GDM1 (cell line): ENCODE measurements around the gene FAU.
"Not testable (repeated sequence)": the region's sequence is repeated elsewhere in the genome, so short reads cannot be mapped to it uniquely, and the experiment has no call there.

Experiments used
- DNase-seq: peaks from one replicate; lab custom pipeline; 2025; lab: John Stamatoyannopoulos, UW

The FAU gene

DNA sequence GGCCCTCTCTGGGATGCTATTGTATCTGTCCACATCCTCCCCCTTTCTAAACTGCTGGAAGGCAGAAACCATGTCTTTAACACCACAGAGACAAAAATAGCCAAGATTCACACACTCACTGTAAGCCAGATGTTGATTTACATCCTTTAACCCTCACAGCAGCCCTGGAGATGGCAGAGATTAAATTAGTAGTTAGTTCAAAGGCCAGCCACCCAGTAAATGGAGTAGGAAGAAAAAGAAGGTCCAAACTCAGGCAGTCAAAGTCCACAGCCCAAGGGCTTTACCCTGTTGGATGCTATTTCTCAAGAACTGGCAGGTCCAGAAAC lies 2.3 kb downstream of the FAU start:
- no peak for DNase-seq

DNA sequence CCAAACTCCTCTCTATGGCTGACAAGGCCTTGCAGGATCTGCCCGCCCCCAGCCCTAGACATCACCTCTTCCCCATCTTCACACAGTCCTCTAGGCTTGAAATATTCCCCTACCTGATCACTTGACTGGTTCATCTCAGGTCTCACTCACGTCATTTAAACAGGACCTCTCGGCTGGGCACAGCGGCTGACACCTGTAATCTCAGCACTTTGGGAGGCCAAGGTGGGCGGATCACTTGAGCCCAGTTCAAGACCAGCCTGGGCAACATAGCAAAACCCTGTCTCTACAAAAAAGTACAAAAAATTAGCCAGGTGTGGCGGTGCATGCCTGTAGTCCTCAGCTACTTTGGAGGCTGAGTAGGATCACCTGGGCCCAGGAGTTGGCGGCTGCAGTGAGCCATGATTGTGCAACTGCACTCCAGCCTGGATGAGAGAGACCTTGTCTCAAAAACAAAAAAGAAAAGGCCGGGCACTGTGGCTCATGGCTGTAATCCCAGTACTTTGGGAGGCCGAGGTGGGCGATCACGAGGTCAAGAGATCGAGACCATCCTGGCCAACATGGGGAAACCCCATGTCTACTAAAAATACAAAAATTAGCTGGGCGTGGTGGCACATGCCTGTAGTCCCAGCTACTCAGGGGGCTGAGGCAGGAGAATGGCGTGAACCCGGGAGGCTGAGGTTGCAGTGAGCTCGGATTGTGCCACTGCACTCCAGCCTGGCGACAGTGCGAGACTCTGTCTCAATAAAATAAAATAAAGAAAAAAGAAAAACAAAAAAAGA lies 2.9 kb downstream of the FAU start:
- not testable (repeated sequence) for DNase-seq

DNA sequence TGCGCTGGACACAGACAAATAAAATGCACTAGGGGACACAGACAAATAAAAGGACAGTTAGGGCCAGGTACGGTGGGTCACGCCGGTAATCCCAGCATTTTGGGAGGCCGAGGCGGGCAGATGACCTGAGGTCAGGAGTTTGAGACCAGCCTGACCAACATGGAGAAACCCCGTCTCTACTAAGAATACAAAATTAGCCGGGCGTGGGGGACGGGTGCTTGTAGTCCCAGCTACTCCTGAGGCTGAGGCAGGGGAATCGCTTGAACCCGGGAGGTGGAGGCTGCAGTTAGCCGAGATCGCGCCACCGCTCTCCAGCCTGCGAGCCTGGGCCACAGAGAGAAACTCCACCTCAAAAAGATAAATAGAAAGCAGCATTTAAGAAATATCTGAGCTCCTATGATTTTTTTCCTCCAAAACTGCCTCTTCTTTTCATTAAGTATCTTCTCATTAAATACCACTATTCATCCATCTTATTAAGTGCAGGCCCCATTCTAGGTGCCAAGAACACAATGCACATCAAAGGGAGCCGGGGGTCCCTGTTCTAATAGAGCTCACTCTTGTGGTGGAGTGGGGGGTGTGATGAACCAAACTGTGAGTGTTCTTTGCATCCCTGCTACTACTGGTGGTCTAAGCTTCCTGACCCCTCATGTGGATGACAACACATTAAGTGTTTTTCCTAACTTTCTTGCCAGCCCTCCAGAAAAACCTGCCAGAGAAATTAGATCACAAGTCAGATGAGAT lies 3.7 kb downstream of the FAU start:
- no peak for DNase-seq

DNA sequence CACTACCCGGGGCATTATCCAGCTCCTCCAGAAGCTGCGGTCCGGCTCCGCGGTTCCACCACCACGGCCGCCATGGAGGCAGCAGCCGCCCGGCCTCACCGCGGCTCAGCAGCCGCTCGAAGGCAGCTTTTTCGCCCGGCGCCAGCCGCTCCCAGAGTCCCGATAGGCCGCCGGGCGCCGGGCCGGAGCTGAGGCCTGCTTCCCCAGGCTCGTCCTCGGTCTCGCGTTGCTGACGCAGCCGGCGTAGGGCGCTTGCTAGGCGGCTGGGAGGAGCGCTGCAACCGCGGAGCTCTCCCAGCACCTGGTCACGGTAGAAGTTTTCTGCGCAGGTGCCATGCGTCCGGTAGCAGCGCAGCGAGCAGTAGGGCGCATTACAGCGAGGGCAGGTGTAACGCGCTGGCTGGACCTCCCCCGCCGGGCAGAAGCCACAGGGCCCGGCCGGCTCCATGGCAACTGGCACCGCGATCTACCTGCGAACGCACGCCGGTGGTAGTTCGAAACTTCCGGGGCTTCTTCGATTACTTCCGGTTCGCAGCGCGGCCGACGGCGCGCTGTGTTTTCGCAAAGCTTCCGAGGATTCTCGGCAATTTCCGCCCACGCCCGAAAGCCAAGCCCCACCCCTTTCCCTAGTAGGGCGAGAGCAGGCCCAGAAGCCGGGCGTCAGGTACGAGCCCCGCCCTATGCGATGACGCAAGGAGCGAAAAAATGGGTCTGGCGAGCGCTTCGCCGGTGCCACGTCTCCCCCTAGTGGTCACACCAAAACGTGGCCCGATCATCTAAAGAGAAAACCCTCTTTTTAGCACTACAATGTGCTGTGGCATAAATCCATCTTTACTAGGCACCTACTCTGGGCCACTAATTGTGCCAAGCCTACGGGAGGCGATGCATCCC lies 4.5 kb downstream of the FAU start, which contains the start of gene ZNHIT2:
Gene ZNHIT2, minus strand, starts transcription at position 496 of the 891 bp plus-strand sequence. Its CDS starts 48 bp downstream, at position 448.
- DNase-seq: peak; percentile 98

DNA sequence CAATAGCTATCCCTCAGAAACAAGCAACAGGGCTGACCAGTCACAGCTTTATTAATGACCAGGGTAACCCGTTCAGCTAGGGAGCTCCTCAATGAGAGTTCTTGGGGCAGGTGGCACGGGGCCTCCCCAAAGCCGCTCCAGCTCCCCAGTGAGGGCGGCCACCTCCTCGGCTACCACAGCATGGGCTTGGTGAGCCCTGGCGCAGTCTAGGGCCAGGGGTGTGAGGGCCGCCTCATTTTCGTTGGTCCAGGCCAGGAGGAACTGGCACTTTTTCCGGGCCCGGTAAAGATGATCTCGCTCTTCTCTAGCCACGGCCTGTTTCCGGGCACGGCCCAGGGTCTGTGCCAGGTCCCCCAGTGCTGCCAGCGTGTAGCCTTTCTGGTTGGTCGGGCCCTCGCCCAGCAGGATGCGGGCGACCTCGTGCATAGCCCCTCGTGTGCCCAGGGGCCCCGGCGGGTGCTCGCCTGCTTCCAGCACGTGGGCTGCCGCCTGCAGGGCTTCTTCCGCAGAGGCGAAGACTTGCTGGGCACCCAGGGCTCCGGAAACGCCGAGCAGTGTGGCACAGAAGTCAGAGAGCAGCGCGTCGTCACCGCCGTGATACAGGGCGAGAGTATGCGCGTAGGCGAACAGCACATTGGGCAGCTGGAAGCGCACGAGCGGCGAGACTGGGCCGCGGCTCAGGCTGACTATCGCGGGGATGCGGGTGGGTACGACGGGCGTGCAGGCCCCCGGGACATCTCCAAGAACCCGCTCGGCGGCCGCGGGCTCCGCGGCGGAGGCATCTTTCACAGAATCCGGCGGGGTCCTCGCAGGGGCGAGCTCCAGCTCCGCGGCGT lies 5.3 kb downstream of the FAU start:
- DNase-seq: no peak

DNA sequence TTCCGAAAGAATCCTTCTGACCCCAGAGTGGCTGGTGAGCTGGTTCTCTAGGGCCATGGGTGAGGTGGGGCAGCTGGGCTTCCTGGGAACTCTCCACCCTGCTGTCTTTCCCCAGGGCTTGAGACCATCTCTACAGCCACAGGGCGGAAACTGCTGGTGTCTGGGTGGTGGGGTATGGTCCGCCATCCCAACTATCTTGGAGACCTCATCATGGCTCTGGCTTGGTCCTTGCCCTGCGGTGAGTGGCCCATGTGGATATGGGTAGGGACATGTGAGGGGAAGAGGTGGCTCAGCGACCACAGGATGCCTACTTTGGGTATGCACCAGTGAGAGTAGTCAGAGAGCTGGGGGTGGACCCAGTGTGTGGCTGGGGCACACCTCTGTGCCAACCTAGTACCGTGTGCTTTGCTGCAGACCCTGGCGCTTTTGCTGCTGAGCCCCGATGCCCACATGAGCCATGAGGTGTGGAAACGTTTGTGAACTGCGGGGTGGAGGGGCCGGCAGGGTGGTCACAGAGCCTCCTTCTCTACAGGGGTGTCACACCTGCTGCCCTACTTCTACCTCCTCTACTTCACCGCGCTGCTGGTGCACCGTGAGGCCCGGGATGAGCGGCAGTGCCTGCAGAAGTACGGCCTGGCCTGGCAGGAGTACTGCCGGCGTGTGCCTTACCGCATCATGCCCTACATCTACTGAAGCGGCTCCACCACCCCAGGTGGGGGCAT lies 6.4 kb downstream of the FAU start:
- DNase-seq: no peak

DNA sequence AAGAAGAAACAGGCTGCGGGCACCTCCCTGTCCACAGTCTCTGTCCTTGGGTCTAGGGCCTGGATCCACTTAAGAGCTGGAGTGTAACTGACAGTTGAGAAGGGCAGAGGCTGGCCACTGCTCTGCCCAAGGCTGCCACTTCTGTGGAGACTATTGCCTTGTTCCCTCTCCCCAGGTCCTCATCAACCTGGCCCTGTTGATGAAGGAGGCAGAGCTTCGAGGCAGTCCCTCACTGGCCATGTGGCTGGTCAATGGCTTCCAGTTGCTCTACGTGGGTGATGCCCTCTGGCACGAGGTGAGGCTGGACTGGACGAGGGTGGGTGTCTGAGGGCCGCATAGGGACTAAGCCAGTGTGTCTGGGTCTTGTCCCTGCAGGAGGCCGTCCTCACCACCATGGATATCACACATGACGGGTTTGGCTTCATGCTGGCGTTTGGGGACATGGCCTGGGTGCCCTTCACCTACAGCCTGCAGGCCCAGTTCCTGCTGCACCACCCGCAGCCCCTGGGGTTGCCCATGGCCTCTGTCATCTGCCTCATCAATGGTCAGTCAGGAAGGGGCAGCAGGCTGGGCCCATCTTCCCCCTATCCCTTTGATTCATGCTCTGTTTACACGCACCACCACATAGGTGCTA lies 7.3 kb downstream of the FAU start:
- no peak for DNase-seq

DNA sequence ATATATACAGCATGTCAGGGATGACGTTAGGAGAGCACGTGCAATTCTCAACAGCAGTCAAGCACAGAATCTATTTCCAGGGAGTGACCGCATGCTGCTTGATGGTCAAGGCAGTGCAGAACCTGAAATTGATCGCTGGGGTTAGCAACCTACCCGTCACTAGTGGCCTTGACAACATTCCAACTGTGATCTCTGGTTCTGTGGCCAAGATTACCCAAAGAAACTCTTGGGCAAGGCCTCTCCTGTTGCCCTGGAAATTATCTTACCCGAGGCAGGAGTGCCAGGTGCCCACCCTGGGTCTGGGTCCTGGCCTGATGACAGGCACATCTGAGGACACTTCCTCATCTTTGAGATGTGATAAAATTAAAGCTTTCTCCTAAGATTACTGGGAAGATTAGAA lies 8.1 kb downstream of the FAU start:
- DNase-seq: no peak

DNA sequence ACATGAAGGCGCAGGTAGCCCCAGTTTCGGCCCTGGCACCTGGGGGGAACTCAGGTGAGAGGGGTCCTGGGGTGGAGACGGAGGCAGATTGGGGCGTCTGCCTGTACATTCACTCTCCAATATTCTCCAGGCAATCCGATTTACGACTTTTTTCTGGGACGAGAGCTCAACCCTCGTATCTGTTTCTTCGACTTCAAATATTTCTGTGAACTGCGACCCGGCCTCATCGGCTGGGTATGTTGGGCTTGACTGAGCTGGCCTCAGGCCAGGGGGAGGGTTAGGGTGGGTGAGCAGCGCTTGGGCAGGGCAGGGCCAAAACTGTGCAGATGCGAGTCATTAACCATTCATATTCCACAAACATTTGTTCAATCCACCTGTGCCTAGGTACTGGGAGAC lies 8.6 kb downstream of the FAU start:
- no peak for DNase-seq

DNA sequence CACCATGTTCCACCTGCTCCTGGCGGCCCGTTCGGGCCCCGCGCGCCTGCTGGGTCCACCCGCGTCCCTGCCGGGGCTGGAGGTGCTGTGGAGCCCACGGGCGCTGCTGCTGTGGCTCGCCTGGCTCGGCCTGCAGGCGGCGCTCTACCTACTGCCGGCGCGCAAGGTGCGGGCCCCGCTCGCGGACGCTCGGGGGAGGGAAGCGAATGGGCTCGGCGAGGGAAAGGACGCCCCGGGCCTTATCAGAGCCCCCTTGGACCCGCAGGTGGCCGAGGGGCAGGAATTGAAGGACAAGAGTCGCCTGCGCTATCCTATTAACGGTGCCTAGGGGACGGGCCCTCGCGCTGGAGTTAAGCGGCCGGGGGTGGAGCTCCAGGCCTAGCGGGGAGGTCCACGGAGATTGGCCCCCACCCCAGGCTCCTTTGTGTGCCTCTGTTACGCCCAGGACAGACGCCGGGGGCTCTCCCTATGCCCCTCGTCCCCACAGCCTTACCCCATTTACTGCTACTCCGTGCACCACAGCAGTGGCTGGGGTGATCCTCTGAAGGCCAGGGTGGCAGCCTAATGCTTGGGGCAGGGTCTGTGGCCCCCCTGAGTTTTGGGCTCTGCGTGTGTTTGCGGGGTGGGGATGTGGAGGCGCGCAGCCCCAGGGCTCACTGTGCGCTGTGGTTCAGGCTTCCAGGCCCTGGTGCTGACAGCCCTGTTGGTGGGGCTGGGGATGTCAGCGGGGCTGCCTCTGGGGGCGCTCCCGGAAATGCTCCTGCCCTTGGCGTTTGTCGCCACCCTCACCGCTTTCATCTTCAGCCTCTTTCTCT lies 9.2 kb downstream of the FAU start:
- peak; percentile 61 for DNase-seq

DNA sequence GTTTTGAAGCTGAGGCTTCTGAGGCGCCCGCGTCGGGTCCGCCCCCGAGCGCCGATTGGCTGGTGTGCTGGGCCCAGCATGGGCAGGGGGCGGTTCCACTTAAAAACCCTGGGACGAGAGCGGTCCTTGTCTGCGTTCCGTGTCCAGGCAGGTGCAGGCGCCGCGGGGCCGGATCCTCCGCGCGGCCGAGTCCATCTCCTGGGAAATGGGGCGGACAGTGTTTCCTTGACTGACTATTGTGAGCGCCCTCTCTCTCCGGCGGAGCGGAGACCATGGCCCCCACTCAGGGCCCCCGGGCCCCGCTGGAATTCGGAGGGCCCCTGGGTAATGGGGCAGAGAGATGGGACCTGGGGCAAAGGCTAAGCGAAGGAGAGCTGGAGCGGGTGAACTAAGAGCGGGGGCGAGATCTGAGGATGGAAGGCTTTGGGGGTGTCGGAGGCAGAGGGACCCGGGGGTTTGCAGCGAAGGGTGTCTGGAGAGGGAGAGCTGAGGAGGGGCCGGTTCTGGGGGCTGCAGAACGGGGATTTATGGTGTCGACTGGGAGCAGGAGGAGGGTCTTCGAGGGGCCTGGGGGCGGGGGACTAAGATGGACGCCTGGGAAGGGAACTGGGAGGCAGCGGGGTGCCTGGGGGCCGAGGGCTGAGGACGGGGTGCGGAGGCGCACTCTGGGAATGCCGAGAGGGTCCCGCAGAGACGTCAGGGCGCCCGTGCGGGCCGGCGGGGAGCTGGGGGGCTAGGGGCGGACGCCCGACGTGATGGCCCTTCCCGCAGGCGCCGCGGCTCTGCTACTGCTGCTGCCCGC lies 10.0 kb downstream of the FAU start, which contains the start of gene TM7SF2:
Gene TM7SF2, plus strand, starts transcription at position 129 of the 802 bp plus-strand sequence. Its CDS starts 144 bp downstream, at position 273.
- DNase-seq: peak; percentile 83

DNA sequence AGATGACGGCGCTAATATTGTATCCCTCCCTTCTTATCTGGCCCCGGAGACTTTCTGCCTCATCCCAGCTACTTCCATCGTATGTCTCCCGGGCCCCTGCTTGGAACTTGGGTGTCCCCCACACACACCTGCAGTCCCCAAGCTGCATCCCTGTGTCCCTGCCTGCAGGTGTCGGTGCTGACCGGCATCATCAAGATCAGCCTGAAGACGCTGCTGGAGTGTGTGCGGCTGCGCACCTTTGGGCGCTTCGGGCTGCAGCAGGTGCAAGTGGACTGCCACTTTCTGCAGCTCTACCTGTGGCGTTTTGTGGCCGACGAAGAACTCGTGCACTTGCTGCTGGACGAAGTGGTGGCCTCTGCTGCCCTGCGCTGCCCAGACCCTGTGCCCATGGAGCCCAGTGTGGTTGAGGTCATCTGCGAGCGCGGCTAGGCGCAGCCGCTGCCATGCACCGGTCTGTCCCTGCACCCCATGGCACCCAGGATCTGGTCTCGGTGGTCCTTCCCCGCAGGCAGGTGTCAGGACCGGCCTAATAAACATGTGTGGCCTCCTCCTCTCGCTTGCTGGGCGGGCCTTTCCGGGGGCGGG lies 10.7 kb downstream of the FAU start:
- DNase-seq: no peak

DNA sequence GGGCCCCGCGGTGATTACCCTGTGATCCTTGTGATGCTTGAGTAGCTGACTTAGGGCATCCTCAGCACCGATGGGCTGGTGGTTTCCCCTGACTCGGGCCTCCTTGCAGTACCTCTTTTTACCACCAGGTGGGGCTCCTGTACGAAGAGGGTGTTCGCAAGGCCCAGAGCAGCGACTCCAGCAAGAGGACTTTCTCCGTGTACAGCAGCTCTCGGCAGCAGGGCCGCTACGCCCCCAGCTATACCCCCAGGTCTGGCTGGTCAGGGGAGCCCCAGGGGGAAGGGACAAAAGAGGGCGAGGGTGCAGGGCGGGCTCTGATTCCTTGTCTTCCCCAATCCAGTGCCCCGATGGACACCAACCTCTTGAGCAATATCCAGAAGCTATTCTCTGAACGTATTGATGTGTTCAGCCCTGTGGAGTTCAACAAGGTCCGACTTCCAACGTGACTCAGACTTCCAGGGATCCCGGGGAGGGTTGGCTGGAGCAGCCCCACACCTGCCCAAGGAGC lies 11.5 kb downstream of the FAU start:
- DNase-seq: peak; percentile 69

DNA sequence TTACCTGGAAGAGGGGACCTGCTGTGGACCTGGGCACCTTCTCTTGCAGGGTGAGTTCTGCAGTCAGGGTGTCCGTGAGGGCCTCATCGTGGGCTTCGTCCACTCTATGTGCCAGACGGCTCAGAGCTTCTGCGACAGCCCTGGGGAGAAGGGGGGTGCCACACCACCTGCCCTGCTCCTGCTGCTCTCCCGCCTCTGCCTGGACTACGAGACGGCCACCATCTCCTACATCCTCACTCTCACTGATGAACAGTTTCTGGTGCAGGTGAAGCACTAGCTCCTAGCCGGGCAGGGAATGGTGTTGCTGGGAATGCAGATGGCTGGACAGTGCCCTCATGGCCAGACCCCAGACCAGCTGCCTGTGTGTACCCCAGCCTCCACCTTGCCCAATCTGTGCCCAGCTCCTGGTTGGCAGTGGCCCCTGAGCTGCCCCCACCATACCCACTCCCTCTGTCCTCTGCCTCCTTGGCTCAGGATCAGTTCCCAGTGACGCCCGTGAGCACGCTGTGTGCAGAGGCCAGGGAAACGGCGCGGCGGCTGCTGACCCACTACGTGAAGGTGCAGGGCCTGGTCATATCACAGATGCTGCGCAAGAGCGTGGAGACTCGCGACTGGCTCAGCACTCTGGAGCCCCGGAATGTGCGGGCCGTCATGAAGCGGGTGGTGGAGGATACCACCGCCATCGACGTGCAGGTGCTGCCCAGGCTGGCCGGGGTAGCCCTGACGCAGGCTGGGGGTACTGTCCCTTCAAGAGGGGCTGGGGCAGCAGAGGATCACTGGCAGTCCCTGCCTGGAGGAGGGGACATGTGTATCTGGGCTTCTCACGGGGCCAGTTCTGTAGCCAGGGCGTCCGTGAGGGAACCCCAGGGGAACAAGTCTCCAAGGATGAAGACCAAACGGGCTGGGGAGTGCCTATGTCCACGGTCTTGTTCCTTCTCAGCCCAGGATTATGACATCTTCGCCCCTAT lies 12.4 kb downstream of the FAU start:
- DNase-seq: no peak

DNA sequence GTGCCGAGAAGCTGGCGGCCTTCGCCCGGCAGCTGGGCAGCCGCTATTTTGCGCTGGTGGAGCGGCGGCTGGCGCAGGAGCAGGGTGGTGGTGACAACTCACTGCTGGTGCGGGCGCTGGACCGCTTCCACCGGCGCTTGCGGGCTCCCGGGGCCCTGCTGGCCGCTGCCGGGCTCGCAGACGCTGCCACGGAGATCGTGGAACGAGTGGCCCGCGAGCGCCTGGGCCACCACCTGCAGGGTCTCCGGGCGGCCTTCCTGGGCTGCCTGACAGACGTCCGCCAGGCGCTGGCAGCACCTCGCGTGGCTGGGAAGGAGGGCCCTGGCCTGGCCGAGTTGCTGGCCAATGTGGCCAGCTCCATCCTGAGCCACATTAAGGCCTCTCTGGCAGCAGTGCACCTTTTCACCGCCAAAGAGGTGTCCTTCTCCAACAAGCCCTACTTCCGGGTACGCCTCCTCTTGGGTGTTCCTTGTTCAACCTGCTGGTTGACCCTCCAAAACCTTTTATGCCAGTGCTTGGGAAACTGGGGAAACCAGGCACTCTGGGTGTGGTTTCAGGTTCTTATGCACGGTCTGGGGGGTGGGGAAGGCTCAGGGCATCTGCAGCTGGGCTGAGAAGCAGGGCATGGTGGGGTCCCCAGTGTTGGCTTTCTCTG lies 13.3 kb downstream of the FAU start:
- DNase-seq: no peak

DNA sequence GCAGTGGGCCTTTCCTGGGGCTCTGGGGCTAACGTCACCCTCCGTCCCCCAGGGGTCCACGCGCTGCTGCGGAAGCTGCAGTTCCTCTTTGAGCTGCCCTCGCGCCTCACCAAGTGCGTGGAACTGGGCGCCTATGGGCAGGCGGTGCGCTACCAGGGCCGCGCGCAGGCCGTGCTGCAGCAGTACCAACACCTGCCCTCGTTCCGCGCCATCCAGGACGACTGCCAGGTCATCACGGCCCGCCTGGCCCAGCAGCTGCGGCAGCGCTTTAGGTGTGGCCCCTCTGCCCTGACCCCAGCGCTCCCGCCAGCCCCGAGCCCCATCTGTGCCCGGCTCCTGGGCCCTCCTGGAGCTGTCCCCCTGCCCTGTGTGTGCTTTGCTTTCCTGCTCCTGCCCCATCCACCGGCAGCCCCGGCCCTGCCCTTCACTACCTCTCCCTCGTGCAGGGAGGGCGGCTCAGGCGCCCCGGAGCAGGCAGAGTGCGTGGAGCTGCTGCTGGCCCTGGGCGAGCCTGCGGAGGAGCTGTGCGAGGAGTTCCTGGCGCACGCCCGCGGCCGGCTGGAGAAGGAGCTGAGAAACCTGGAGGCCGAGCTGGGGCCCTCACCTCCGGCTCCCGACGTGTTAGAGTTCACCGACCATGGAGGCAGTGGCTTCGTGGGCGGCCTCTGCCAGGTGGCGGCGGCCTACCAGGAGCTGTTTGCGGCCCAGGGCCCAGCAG lies 14.0 kb downstream of the FAU start:
- no peak for DNase-seq
